ENCODE data around the gene DIP2B. TPM values are rescaled to one million over a fixed set of nuclear protein-coding genes. Genes with fewer than 3 reads are reported as not detected.

DIP2B gene
- total RNA-seq, 2 experiments from 2014 or later, result 17.0 to 24.1 TPM

DNA sequence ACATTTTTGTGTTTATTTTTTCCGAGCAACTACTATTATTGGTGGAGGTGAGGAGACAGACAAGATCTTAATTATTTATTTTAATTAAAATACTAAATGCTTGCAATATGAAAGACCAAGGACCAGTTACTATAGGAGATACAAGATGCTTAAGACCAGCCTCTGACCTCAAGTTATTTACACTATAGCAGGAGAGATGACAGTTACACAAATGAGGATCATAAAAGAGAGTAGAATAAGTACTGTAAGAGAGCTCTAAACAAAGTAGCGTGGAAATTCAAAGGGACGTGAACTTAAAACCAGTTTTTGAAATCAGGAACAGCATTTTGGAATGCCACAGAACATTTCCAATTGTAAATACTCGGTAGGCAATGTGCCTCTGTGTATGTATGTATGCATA is 131.1 kb downstream of the DIP2B start:
- no TSS peak for BruUV-seq (replicated peaks)
- Histone ChIP-seq H3K4me1 (ENCODE audit: insufficient read depth, low read length, poor library complexity, severe bottlenecking) (no peaks in the 10 kb centered on the region), H3K4me3 (ENCODE audit: low read depth, low read length, poor library complexity, severe bottlenecking) (no peak overlapping the region), H3K9me3 (ENCODE audit: low read length) (no peaks in the 10 kb centered on the region), H3K27ac (ENCODE audit: low read depth, low read length, poor library complexity, severe bottlenecking) (no peak overlapping the region), H2AFZ (ENCODE audit: low read length) (no peak overlapping the region), H3K36me3 (ENCODE audit: insufficient read depth, low read length) (peaks cover 13% of the 10 kb centered on the region; the same call in 1 of the 2 replicates), H3K4me2 (ENCODE audit: low read length) (no peak overlapping the region), H4K20me1 (ENCODE audit: insufficient read depth, low read length) (0 out of 2 replicates have a peak, but pooled peaks cover 3% of the 10 kb centered on the region), H3K79me2 (ENCODE audit: insufficient read depth, low read depth, low read length) (no peaks in the 10 kb centered on the region), H3K9me2 (ENCODE audit: insufficient read depth, low read length) (no peaks in the 10 kb centered on the region)
- TF ChIP-seq EZH2phosphoT487 (IDR thresholded peaks at IDR 0.05; ENCODE audit: borderline replicate concordance, low read depth, low read length), result no peak
- no peak for TF ChIP-seq CTCF (conservative IDR thresholded peaks at IDR 0.05; ENCODE audit: low read length)
- ChIA-PET POLR2A (interaction anchor here (0.6 kb wide), 1 partner anchor 64 kb away, joined by 3 read pairs; no protein-coding TSS in a partner anchor), CTCF (ENCODE audit: unreplicated experiment) (no interaction called here)
- intact Hi-C loops (cut with micrococcal nuclease; ENCODE audit: unreplicated experiment), result no loop called here
- DNase-seq (ENCODE audit: low spot score), result no peak

GRCh38 chr12:50636505-50636904 is 131.7 kb downstream of the DIP2B start:
- H3K4me3 ChIP-seq (ENCODE audit: low read depth, low read length, poor library complexity, severe bottlenecking), result no peak overlapping the region
- BruUV-seq (replicated peaks), result no TSS peak
- no peak overlapping the region for H3K4me2 ChIP-seq (ENCODE audit: low read length)
- no peak for DNase-seq (ENCODE audit: low spot score)
- no peak overlapping the region for H3K27ac ChIP-seq (ENCODE audit: low read depth, low read length, poor library complexity, severe bottlenecking)
- H2AFZ ChIP-seq (ENCODE audit: low read length), result no peak overlapping the region
- ChIA-PET CTCF (ENCODE audit: unreplicated experiment) (no interaction called here), POLR2A (no interaction called here)
- peaks cover 9% of the 10 kb centered on the region; the same call in 1 of the 2 replicates for H3K36me3 ChIP-seq (ENCODE audit: insufficient read depth, low read length)
- no peaks in the 10 kb centered on the region for H3K9me2 ChIP-seq (ENCODE audit: insufficient read depth, low read length)
- no peaks in the 10 kb centered on the region for H3K9me3 ChIP-seq (ENCODE audit: low read length)
- H3K79me2 ChIP-seq (ENCODE audit: insufficient read depth, low read depth, low read length), result no peaks in the 10 kb centered on the region
- H3K4me1 ChIP-seq (ENCODE audit: insufficient read depth, low read length, poor library complexity, severe bottlenecking), result peaks cover 4% of the 10 kb centered on the region
- H4K20me1 ChIP-seq (ENCODE audit: insufficient read depth, low read length), result 0 out of 2 replicates have a peak, but pooled peaks cover 3% of the 10 kb centered on the region
- TF ChIP-seq CTCF (conservative IDR thresholded peaks at IDR 0.05; ENCODE audit: low read length), result no peak
- no peak for TF ChIP-seq EZH2phosphoT487 (IDR thresholded peaks at IDR 0.05; ENCODE audit: borderline replicate concordance, low read depth, low read length)
- intact Hi-C loops (cut with micrococcal nuclease; ENCODE audit: unreplicated experiment), result no loop called here

- H3K4me2 ChIP-seq (ENCODE audit: low read length), result no peak overlapping the region
- no peak overlapping the region for H3K27ac ChIP-seq (ENCODE audit: low read depth, low read length, poor library complexity, severe bottlenecking)
- TF ChIP-seq EZH2phosphoT487 (IDR thresholded peaks at IDR 0.05; ENCODE audit: borderline replicate concordance, low read depth, low read length) (no peak), CTCF (conservative IDR thresholded peaks at IDR 0.05; ENCODE audit: low read length) (peak; percentile 95)
- 0 out of 2 replicates have a peak, but pooled peaks cover 3% of the 10 kb centered on the region for H4K20me1 ChIP-seq (ENCODE audit: insufficient read depth, low read length)
- DNase-seq (ENCODE audit: low spot score), result peak; percentile 67
- no peaks in the 10 kb centered on the region for H3K9me2 ChIP-seq (ENCODE audit: insufficient read depth, low read length)
- H3K4me3 ChIP-seq (ENCODE audit: low read depth, low read length, poor library complexity, severe bottlenecking), result no peak overlapping the region
- CTCF ChIA-PET (ENCODE audit: unreplicated experiment), result interaction anchor here (0.9 to 1.0 kb wide), 2 partner anchors 89 to 132 kb away, joined by 3 to 5 read pairs; no protein-coding TSS in a partner anchor
- no peaks in the 10 kb centered on the region for H3K9me3 ChIP-seq (ENCODE audit: low read length)
- H3K36me3 ChIP-seq (ENCODE audit: insufficient read depth, low read length), result peaks cover 10% of the 10 kb centered on the region; the same call in 1 of the 2 replicates
- POLR2A ChIA-PET, result interaction anchor here (0.6 to 0.7 kb wide), 2 partner anchors 131 to 608 kb away, joined by 3 read pairs; no protein-coding TSS in a partner anchor
- H2AFZ ChIP-seq (ENCODE audit: low read length), result no peak overlapping the region
- intact Hi-C loops (cut with micrococcal nuclease; ENCODE audit: unreplicated experiment), result loop anchor here (1.0 kb wide), 1 partner anchor 134 kb away; the partner anchor contains the start of gene DIP2B
- H3K4me1 ChIP-seq (ENCODE audit: insufficient read depth, low read length, poor library complexity, severe bottlenecking), result peaks cover 8% of the 10 kb centered on the region
- no peaks in the 10 kb centered on the region for H3K79me2 ChIP-seq (ENCODE audit: insufficient read depth, low read depth, low read length)
- no TSS peak for BruUV-seq (replicated peaks)
Measured at GRCh38 chr12:50637870-50638481, 133.2 kb downstream of the DIP2B start.
